D721Med (cell line): ENCODE results near the gene CYP2D6.
"Not testable (repeated sequence)": the region's sequence is repeated elsewhere in the genome, so short reads cannot be mapped to it uniquely, and the experiment has no call there.

ENCODE experiments used
- DNase-seq: peaks from one replicate; pipeline ENCODE4 v3.0.0; 2011; ENCODE audit warnings: low spot score; ENCODE audit not compliant: insufficient read length
- FAIRE-seq: peaks from 2 replicates; lab custom pipeline; 2011; peaks lifted over from hg19 to GRCh38; lab: Jason Lieb, UNC
- TF ChIP-seq, protein P1 (sequence below): IDR thresholded peaks from 2 replicates; pipeline ENCODE4 v1.5.1; 2012; ENCODE audit warnings: mild to moderate bottlenecking, control low read depth; ENCODE audit not compliant: insufficient read depth; ENCODE audit errors: missing control alignments

The CYP2D6 gene

GRCh38 chr22:42130639-42131431 lies at the start of gene CYP2D6:
Gene CYP2D6, minus strand, starts transcription at chr22:42130810. Its CDS starts 19 bp downstream, at chr22:42130791.
- DNase-seq, FAIRE-seq: not testable (repeated sequence)

DNA sequence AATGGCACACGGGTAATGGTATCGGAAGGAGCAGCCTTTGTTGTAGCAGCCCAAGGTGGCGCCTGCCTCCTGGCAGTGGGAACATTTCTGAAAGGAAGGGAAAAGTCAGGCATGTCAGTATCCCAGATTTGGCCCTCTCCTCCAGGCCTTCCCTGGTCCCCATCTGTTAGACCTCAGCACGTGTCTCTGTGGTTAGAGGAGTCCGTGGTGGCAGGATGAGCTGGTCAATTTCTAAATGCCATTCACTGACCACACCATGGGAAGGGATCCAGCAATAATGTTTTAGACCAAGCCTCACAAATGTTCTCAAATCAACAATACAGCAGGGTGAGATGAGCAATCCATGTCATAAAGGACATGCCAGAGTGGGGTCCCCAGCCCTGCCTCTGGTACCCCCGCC lies 49.0 kb upstream of the CYP2D6 start:
- TF ChIP-seq, protein P1, sequence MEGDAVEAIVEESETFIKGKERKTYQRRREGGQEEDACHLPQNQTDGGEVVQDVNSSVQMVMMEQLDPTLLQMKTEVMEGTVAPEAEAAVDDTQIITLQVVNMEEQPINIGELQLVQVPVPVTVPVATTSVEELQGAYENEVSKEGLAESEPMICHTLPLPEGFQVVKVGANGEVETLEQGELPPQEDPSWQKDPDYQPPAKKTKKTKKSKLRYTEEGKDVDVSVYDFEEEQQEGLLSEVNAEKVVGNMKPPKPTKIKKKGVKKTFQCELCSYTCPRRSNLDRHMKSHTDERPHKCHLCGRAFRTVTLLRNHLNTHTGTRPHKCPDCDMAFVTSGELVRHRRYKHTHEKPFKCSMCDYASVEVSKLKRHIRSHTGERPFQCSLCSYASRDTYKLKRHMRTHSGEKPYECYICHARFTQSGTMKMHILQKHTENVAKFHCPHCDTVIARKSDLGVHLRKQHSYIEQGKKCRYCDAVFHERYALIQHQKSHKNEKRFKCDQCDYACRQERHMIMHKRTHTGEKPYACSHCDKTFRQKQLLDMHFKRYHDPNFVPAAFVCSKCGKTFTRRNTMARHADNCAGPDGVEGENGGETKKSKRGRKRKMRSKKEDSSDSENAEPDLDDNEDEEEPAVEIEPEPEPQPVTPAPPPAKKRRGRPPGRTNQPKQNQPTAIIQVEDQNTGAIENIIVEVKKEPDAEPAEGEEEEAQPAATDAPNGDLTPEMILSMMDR = no peak

DNA sequence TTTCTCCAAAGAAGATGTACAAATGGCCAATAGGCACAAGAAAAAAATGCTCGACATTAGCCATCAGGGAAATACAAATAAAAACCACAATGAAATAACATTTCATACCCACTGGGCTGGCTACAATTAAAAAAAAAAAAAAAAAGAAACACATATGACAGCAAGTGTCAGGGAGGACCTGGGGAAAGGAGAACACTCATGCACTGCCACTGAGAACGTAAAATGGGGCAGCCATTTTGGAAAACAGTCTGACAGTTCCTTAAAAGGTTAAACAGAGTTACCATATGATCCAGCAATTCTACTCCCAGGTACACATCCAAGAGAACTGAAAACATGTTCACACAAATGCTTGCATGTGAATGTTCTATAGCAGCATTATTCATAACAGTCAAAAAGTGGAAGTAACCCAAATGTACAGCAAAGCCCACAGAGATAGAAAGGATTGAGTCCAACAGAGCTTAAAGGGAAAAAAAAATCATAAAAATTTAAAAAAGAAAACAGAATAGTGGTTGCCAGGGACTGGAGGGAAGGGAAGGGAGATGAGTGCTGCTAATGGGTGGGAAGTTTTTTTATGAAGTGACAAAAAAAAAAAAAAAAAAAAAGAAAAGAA lies 48.4 kb upstream of the CYP2D6 start:
- DNase-seq (no peak), FAIRE-seq (no peak)
- TF ChIP-seq, protein P1 = no peak

More for the DNA sequence above, 49.0 kb upstream of the CYP2D6 start:
- DNase-seq (no peak), FAIRE-seq (no peak)

DNA sequence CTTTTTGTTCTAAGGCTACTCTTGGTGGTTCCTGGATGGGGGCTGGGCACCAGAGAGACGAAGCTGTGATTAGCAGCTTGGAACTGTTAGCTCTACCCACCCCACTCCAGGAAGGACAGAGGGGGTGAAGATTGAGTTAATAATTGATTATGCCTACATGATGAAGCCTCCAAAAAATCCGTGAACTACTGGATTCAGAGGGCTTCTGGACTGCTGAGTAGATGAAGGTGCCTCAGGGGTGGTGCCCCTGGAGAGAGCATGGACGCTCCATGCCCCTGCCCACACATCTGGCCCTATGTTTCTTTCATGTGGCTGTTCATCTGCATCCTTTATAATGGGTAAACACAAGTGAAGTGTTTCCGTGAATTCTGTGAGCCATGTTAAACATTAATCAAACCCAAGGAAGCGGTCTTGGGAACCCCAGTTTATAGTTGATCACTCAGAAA lies 47.3 kb upstream of the CYP2D6 start:
- FAIRE-seq = no peak
- TF ChIP-seq, protein P1 = no peak

GRCh38 chr22:42176255-42176915 lies 45.8 kb upstream of the CYP2D6 start:
- DNase-seq (no peak), FAIRE-seq (no peak)
- TF ChIP-seq, protein P1 = no peak

More for the DNA sequence above, 47.3 kb upstream of the CYP2D6 start:
- DNase-seq = no peak

DNA sequence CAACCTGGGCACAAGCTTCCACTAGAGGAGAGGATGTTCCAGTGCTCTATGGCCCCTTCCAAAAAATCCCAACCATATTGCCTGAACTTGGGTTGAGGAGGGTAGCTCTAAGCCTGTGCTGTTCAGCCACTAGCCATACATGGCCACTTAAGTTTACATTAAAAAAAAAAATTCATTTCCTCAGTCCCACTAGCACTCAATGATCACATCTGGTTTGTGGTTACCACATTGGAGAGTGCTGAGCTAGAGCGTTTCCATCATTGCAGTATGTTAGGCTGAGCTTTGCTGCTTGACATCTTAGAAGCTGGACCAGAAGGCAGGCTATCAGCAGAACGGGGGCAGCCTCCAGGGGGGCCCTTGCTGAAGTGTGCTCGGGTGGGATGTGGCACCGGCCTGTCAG lies 43.5 kb upstream of the CYP2D6 start:
- no peak for FAIRE-seq
- TF ChIP-seq, protein P1 = no peak
- DNase-seq = no peak

DNA sequence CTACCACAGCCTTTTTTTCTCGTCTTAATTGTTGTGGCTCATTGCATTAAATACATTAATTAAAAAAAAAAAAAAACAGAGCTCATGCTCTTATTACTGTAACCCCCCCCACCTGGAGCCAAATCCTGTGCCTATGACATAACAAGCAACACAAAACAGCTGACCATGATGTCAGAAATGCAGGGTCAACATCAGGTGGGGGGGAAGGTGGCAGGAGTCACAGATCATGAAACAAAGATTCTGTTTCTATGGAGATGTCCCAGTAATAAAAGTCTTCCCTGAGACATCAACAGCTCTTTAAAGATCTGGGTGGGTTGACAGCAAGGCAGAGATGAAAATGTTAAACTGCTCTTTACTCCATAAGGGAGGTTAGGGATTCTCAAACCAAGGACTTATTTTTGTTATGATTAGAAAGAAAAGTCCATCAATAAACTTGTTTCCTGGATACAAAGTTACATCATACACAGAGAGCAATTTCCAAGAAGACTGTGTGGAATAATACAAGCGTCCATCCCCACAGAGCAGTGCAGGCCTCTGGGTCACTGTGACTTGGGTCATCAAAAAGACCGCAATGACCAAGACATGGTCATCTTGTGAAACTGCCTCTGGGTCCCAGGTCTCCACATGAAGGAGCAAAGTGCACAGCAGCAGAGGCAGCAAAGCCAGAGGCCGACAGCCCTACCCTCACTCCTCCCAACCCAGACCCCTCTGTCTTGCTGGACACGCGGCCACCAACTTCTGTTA lies 42.7 kb upstream of the CYP2D6 start:
- TF ChIP-seq, protein P1 = no peak
- FAIRE-seq = no peak
- no peak for DNase-seq
